CD4-positive, alpha-beta T cell treated with Interleukin-15 for 1 hour (primary cell): ENCODE data around the gene CPNE5.
"Not testable (repeated sequence)": the region's sequence is repeated elsewhere in the genome, so short reads cannot be mapped to it uniquely, and the experiment has no call there.

Source experiments
- DNase-seq: peaks from one replicate; pipeline ENCODE4 v3.0.0-alpha.2; 2020

The CPNE5 gene

GRCh38 chr6:36720251-36721141, 118.7 kb downstream of the CPNE5 start:
- DNase-seq, result no peak

GRCh38 chr6:36719126-36719525, 120.1 kb downstream of the CPNE5 start:
- DNase-seq, result no peak

DNA sequence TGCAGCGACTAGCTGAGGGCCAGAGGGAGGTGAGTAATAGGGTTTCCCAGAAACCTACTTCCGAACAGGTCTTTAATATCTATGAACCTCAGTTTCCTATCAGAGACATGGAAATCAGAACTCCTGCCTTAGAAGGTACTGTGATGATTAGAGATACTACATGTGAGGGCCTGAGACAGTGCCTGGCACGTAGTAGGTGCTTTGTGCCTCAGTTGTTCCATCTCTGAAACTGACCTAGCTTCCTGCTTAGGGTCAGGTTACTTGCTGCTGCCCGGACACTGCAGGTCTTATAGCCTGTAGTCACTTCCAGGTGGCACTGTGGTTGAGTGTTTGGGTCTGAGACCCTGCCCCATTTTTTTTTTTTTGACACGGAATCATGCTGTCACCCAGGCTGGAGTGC, 120.7 kb downstream of the CPNE5 start:
- no peak for DNase-seq

- no peak for DNase-seq
These were observed 121.2 kb downstream of the CPNE5 start for GRCh38 chr6:36717871-36718540.

DNA sequence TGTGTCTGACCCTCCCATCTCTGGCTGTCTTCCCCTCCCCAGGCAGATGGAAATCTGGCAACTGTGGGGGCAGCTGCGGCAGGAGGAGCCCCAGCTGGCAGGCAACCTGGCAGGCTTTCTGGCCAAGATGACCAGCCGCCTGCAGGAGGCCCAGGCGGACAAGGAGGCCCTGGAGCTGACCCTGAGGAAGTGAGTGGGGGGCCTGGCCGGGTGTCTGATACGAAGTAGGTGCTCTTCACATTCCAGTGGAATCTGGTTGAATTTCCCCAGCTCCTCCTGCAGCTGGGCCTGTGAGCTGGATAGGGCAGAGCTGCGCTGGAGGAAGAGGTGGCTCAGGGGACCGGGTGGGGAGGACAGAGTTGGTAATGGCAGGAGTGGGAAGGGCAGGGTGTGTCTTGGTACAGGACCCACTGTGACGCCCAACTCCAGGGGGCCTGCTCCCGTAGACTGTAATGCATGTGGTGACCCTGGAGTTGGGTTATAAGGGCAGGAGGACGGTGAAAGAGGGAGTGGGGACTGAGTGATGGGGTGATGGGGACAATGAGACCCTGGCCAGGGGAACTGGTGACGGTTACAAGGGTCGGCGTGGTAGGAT, 121.9 kb downstream of the CPNE5 start:
- no peak for DNase-seq

DNA sequence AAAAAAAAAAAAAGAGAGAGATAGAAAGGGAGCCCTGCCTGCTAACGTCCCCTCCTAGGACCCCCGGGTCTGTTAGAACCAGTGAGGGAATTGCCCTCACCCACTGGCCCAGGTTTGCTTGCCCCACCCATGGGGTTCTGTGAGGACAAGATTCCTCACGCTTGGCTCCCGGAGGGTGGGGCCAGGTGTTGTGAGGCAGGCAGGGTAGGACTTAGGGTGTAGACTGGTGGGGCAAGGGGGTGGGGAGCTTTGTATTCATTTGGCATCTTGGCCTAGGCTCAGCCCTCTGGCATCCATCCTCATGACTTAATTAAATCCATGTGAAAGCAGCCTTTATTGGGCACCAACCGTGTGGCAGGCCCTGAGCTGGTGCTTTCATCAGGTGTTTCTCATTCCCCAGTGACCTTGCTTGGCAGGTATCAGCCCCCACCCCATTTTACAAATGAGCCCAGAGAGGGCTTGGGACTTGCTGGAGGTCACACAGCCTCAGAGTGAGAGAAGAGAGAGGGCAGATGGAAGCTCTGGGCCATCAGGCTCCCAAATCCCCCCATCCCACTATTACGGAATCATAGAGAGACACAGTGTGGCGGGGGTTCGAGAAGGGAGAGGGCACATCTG, 122.7 kb downstream of the CPNE5 start:
- DNase-seq, result no peak

- no peak for DNase-seq
These were observed 123.8 kb downstream of the CPNE5 start for GRCh38 chr6:36715469-36715868.

DNA sequence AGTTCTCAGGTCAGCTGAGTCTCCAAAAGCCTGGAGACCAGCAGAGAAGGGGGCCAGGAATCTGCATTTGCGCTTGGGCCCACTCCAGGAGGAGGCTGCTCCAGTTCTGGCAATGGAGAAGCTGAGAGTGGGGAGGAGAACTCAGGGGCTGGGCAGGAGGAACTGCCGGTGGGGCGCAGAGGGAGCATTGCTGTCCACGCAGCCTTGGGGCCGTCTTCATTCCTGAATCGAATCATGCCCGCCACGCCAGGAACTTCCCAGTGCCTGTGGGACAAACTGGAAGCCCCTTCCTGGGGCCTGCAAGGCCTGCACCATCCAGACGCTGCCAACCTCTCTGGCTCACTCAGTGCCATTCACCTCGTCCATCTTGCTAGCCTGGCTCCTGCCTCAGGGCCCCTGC, 124.7 kb downstream of the CPNE5 start:
- DNase-seq, result no peak

GRCh38 chr6:36713846-36714245, 125.4 kb downstream of the CPNE5 start:
- no peak for DNase-seq

- DNase-seq, result no peak
These were observed 126.4 kb downstream of the CPNE5 start for GRCh38 chr6:36712816-36713215.

DNA sequence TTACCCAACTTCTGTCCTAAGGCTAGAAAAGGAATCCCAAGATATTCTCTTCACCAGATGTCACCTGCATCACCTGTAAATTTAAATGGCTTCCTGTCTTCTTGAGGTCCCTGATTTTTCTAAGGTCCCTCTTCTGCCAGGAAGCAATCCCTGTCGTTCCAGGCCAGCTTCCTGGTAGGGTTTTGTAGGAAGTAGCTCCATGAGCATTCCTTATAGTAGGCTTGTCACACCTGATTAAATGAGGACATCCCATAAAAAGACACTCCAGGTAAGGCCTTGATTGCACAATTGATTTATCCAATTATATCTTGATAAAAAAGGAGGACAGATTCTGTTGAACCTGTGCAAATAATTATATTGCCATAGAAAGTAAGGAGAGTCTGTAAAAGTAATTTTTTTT, 132.9 kb downstream of the CPNE5 start:
- no peak for DNase-seq

- not testable (repeated sequence) for DNase-seq
These were observed 134.2 kb downstream of the CPNE5 start for GRCh38 chr6:36704961-36705577.

GRCh38 chr6:36703982-36704381, 135.3 kb downstream of the CPNE5 start:
- no peak for DNase-seq

DNA sequence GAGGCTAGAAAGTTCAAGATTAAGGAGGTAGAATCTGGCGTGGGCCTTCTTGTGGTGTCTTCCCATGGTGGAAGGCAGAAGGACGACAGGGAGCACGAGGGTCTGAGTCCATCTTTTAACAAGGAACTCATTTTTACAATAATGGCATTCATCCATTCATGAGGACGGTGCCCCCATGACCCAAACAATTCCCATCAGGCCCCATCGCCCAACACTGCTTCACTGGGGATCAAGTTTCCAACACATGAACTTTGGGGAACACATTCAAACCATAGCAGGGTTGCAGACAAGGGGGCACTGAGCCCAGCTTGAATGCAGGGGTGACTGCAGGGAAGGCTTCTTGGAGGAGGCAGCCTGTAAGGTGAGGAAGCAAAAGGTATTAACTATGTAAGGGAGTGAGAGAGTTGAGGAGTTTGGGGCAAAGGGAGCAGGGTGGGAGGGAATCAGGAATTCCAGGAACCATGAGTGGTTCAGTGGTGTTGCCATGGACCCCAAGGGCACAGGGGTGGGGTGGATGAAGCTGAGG, 136.1 kb downstream of the CPNE5 start:
- DNase-seq, result no peak

DNA sequence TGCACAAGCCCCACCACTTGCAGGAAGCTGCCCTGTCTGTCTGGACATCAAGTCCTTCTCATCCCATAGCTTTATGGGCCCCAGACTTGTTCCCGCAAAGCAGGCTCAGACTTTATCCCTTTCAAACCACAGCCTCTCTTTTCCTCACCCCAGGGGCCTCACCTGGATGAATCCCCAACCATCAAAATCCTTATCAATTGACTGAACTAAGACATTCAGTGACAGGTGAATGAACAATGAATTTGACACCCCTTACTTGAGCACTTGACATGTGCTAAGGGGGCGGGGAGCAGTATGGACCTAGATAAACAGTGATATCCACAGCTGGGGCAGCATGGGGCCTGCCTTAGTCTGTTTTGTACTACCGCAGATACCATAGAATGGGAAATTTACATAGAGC, 136.6 kb downstream of the CPNE5 start:
- no peak for DNase-seq

DNA sequence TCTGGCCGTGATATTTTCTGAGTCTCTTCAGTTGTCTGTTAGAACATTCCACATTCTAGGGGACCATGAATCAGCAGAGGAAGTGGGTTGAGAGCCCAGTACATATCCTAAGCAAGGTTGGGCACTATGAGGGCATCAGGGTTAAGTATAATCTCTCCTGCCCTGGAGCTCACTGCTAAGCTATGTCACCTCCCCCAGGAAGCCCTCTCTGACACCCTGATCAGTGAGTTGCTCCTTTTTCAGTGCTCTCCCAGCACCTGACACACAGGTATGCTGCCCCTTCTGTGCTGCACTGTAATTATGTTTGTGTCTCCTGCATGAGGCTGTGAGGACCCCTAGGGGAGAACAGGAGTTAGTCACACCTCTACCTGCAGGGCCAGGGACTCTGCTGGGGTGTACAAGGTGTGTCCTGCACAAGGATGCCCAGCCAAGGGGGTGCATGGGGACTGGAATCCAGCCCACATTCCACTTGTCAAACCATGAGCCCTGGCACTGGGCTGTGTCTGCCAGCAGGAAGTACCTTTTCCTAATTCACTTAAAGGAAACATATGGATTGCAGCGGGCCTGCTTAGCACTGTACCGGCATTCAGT, 137.7 kb downstream of the CPNE5 start:
- DNase-seq, result no peak

GRCh38 chr6:36700831-36701230, 138.4 kb downstream of the CPNE5 start:
- DNase-seq, result no peak

DNA sequence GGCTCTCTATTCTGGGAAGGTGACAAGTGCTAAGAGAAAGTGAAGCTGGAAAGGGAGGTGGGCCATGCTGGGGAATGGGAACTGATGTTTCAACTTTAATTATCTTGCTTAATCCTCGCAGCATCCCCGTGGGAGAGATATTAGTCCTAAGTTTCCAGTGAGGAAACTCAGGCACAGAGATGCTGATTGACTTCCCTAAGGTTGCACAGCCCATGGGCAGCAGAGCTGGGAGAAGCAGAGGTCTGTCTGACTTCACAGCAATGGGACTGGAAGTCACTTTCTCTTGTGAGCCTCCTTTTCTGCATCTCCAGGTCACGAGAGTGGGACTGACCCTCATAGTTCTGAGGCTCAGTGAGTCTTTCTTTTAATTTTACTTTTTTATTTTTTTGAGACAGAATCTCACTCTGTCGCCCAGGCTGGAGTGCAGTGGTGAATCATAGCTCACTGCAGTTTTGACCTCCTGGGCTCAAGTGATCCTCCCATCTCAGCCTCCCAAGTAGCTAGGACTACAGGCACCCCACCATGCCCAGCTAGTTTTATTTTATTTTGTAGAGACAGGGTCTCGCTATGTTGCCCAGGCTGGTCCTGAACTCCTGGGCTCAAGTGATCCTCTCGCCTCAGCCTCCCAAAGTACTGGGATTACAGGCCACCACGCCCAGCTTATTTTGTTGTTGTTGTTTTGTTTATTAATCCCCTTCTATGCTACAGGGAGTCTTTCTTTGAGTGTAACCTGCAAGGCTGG, 139.0 kb downstream of the CPNE5 start:
- no peak for DNase-seq

DNA sequence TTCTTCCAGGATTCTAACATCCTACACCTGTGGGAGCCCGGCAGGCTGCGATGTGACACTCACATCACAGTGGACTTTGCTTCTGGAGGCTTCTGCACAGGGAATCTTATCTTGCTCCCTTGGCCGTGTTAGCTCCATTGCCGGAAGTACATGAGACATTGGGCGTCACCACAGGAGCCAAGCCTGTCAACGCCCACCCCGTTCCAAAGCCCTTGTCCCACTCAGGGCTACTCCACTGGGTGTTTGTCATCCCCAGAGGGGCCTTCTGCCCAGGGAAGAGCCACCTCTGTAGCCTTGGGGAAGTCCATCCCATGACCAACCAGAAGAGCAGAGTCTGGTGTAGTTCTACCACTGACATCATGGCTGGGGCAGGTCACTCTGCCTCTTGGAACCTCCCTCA, 139.9 kb downstream of the CPNE5 start:
- DNase-seq, result no peak

DNA sequence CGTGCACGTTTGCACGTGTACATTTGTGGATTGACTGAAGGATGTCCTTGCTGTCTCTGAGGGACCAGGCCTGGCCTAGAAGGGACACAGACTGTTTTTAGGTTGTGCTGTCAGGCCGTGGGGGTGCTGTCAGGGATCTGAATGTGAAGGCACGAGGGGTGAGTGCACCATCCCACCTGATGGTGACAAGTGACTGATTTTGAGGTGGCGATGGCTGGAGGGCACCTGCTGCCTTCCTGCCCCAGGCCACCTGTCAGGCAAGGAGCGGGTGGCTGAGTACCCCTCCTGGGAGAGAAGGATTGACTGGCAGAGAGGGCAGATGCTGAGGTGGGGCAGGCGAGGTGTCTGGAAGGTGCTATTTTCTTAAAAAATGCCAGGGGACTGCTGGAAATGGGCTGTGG, 140.4 kb downstream of the CPNE5 start:
- DNase-seq, result no peak

- peak; percentile 9 for DNase-seq
These were observed 141.0 kb downstream of the CPNE5 start for GRCh38 chr6:36698196-36698595.

DNA sequence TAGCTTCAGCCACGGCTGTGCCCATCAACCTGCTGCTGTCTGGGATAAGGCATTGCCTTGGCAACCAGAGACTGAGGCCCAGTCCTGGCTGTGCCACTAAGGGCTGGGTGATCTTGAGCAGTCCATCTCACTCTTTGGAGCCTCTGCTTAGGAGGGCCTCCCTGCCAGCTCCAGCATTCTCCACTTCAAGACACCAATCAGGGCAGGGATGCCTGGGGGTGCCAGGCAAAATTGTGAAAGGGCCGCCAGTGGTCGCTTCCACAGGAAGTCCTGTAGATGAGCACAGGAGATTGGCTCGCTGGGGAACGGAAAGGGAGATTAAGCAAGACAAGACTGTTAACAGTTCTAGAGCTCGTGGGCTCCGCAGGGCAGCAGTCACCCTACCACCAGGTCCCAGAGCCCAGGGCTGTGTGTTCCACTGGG, 141.8 kb downstream of the CPNE5 start, which contains the start of gene RAB44:
Gene RAB44, plus strand, starts transcription at position 346 of the 423 bp plus-strand sequence. CDS start 6,410 bp downstream, outside the sequence.
- DNase-seq, result no peak
